OCI-LY3 (cell line): ENCODE data around the gene MADCAM1.

Experiments used
- H2AFZ ChIP-seq: fragments of 200-600, 300-600 bp; shearing (Covaris generic); 2 replicates; pipeline ENCODE4 v1.6.0; 2014; ENCODE audit warnings: antibody characterized with exemption, low read depth, low read length
- H3K27ac ChIP-seq: fragments of 200-600, 300-600 bp; sonication (generic); 2 replicates; pipeline ENCODE4 v1.5.1; 2014; ENCODE audit warnings: mild to moderate bottlenecking, low read length, moderate library complexity, mixed read lengths
- H3K27me3 ChIP-seq: fragments of 200-600, 300-600 bp; sonication (generic); 2 replicates; pipeline ENCODE4 v1.6.1; 2014; ENCODE audit warnings: low read depth, low read length, mixed read lengths
- H3K36me3 ChIP-seq: fragments of 200-600, 300-600 bp; sonication (generic); replicated peaks from 2 replicates; pipeline ENCODE3; 2014; ENCODE audit warnings: low read depth, low read length, mixed read lengths
- H3K4me1 ChIP-seq: fragments of 300-600, 200-600 bp; sonication (generic); 2 replicates; pipeline ENCODE4 v1.6.1; 2014; ENCODE audit warnings: low read length, mixed read lengths
- H3K4me2 ChIP-seq: fragments of 200-600, 300-600 bp; sonication (generic); 2 replicates; pipeline ENCODE4 v1.6.1; 2014; ENCODE audit warnings: low read length, mixed read lengths
- H3K4me3 ChIP-seq: fragments of 300-600, 200-600 bp; sonication (generic); 2 replicates; pipeline ENCODE4 v1.5.1; 2014; ENCODE audit warnings: antibody characterized with exemption, mild to moderate bottlenecking, low read length, moderate library complexity
- H3K79me2 ChIP-seq: fragments of 300-600, 200-600 bp; shearing (Covaris generic); 2 replicates; pipeline ENCODE4 v1.6.1; 2014; ENCODE audit warnings: mild to moderate bottlenecking, low read length, mixed read lengths
- H3K9ac ChIP-seq: fragments of 300-600, 200-600 bp; shearing (Covaris generic); 2 replicates; pipeline ENCODE4 v1.6.0; 2014; ENCODE audit warnings: mild to moderate bottlenecking, low read length, moderate library complexity
- H3K9me3 ChIP-seq: fragments of 200-600, 300-600 bp; shearing (Covaris generic); 2 replicates; pipeline ENCODE4 v1.6.1; 2014; ENCODE audit warnings: low read length, mixed read lengths; ENCODE audit not compliant: insufficient read depth
- H4K20me1 ChIP-seq: fragments of 200-600, 300-600 bp; sonication (generic); 2 replicates; pipeline ENCODE4 v1.6.1; 2016; ENCODE audit warnings: low read length, mixed read lengths; ENCODE audit not compliant: insufficient read depth
- EZH2phosphoT487 ChIP-seq: fragments of 200-600 bp; shearing (Covaris generic); IDR thresholded peaks from 2 replicates; pipeline ENCODE4 v1.6.1; 2018; ENCODE audit warnings: antibody characterized with exemption, mixed run types, low read depth
- TF ChIP-seq, protein P1 (sequence below): fragments of 200-600, 300-600 bp; sonication (generic); IDR thresholded peaks from 2 replicates; pipeline ENCODE4 v1.5.1; 2014; ENCODE audit warnings: antibody characterized with exemption, low read length, low read depth

The MADCAM1 gene

GRCh38 chr19:535017-535835 is 38.9 kb downstream of the MADCAM1 start:
- Histone ChIP-seq H3K36me3 (peaks cover 17% of the 10 kb centered on the region), H3K4me2 (no peak overlapping the region), H3K27ac (no peak overlapping the region), H2AFZ (no peak overlapping the region), H3K27me3 (no peaks in the 10 kb centered on the region), H3K79me2 (peaks cover 41% of the 10 kb centered on the region), H3K9ac (no peak overlapping the region), H3K4me3 (no peak overlapping the region), H4K20me1 (peaks cover 21% of the 10 kb centered on the region), H3K9me3 (no peaks in the 10 kb centered on the region), H3K4me1 (peaks cover 11% of the 10 kb centered on the region)
- TF ChIP-seq, protein P1, sequence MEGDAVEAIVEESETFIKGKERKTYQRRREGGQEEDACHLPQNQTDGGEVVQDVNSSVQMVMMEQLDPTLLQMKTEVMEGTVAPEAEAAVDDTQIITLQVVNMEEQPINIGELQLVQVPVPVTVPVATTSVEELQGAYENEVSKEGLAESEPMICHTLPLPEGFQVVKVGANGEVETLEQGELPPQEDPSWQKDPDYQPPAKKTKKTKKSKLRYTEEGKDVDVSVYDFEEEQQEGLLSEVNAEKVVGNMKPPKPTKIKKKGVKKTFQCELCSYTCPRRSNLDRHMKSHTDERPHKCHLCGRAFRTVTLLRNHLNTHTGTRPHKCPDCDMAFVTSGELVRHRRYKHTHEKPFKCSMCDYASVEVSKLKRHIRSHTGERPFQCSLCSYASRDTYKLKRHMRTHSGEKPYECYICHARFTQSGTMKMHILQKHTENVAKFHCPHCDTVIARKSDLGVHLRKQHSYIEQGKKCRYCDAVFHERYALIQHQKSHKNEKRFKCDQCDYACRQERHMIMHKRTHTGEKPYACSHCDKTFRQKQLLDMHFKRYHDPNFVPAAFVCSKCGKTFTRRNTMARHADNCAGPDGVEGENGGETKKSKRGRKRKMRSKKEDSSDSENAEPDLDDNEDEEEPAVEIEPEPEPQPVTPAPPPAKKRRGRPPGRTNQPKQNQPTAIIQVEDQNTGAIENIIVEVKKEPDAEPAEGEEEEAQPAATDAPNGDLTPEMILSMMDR, result no peak

GRCh38 chr19:536031-536880 is 40.0 kb downstream of the MADCAM1 start:
- Histone ChIP-seq H2AFZ (no peak overlapping the region), H3K9ac (no peak overlapping the region), H3K4me1 (peaks cover 11% of the 10 kb centered on the region), H3K79me2 (peaks cover 41% of the 10 kb centered on the region), H3K36me3 (peaks cover 17% of the 10 kb centered on the region), H3K9me3 (no peaks in the 10 kb centered on the region), H3K4me3 (no peak overlapping the region), H4K20me1 (peaks cover 21% of the 10 kb centered on the region), H3K27ac (no peak overlapping the region), H3K27me3 (no peaks in the 10 kb centered on the region), H3K4me2 (no peak overlapping the region)
- TF ChIP-seq, protein P1, result no peak
- TF ChIP-seq EZH2phosphoT487, result no peak

- peaks cover 37% of the 10 kb centered on the region for H3K79me2 ChIP-seq
- TF ChIP-seq EZH2phosphoT487, result no peak
- TF ChIP-seq, protein P1, result no peak
Observed at GRCh38 chr19:536881-537404, 40.7 kb downstream of the MADCAM1 start.

More at GRCh38 chr19:536881-537404, 40.7 kb downstream of the MADCAM1 start:
- Histone ChIP-seq H3K9ac (no peak overlapping the region), H3K4me3 (no peak overlapping the region), H3K9me3 (no peaks in the 10 kb centered on the region), H3K27ac (no peak overlapping the region), H3K4me1 (peaks cover 11% of the 10 kb centered on the region), H4K20me1 (peaks cover 21% of the 10 kb centered on the region), H3K27me3 (no peaks in the 10 kb centered on the region), H2AFZ (no peak overlapping the region), H3K36me3 (peaks cover 22% of the 10 kb centered on the region), H3K4me2 (no peak overlapping the region)
